Stimulated activated CD8-positive, alpha-beta memory T cell treated with anti-CD3 and anti-CD28 coated beads, Interleukin-15, amount 100 ng/mL, for 24 hours (primary cell): ENCODE data around the gene MARCHF10.
"Not testable (repeated sequence)": the region's sequence is repeated elsewhere in the genome, so short reads cannot be mapped to it uniquely, and the experiment has no call there.

Experiments used
- DNase-seq: peaks from one replicate; pipeline ENCODE4 v3.0.0-alpha.2; 2020; ENCODE audit warnings: low read depth

MARCHF10 gene

DNA sequence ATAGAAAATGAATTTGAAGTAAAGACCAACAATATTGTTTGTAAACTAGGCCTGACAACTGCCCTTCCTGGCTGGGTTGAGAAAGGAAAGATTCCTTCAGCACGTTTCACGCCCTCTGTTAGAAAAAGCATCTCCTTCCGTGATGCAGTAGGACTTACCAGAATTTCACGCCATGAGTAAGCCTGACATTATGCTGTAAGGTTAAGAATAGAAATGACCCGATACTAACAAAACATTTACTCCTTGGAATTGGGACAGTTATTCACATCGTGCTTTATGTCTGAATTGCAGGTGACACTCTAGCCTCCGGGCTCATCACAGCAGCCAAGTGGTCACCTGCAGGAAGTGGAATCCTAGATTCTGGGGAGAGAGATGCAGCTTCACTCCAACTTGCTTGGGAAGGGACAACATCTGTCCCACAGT lies 17.5 kb downstream of the MARCHF10 start:
- no peak for DNase-seq

DNA sequence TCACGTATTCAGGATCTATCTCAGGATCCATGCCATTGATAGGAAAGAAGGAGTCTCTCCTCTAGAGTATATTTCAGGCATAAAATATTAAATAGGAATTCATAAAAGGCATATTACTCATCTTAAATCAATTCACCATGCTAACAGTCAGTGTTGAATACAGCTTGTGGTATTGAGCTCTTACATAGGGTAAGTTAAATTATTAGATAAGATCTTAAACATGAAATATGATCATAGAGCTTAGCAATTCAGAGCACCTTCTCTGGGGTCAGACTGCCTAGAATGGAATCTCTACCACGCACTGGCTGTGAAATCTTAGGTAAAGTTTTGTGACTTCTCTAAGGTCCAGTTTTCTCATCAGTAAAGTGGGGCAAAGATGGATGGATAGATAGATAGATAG lies 20.7 kb downstream of the MARCHF10 start:
- no peak for DNase-seq

DNA sequence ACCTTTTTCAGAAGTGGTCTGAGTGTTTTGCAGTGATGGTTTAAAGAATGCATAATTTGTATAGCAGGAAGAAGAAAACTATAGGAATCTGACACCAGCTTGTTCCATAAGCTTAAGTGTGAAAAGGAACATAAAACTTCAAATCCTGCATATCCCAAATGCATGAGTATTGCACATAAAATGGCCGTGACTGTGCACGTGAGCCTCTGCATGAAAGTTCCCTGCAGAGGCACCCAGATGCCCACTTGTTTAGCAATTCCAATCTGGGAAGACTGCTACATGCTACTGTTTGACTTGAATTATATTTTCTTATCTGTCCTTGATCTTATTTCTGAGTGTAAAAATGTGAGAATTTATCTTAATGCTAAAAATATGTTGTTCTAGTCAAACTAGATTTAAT lies 21.5 kb downstream of the MARCHF10 start:
- DNase-seq = no peak

DNA sequence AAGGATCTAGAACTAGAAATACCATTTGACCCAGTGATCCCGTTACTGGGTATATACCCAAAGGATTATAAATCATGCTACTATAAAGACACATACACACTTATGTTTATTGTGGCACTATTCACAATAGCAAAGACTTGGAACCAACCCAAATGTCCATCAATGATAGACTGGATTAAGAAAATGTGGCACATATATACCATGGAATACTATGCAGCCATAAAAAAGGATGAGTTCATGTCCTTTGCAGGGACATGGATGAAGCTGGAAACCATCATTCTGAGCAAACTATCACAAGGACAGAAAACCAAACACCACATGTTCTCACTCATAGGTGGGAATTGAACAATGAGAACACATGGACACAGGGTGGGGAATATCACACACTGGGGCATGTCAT lies 22.1 kb downstream of the MARCHF10 start:
- not testable (repeated sequence) for DNase-seq

DNA sequence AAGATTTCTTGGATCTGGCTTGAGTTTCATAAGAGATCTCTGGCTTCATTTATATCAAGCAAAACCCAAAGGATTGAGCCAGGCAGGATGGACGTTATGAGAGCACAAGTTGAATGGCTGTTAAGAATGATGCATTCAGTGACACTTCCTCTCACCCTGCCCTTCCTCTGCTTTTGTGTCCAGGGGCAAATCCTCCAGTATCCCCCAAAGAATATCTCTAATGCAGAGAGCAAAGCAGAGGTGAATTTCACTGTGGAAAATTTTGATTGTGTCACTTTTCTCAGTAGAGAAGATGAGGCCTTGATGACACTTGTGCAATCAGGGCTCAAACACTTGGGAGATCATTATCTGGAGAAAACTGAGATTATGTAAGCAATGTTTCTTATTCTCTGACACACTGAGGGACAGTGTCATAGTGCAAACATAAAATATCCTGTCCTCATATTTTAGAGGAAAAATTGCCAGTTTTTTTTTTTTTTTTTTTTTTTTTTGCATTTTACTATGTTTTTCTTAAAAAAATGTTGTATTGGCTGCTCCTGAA lies 25.3 kb downstream of the MARCHF10 start:
- no peak for DNase-seq

DNA sequence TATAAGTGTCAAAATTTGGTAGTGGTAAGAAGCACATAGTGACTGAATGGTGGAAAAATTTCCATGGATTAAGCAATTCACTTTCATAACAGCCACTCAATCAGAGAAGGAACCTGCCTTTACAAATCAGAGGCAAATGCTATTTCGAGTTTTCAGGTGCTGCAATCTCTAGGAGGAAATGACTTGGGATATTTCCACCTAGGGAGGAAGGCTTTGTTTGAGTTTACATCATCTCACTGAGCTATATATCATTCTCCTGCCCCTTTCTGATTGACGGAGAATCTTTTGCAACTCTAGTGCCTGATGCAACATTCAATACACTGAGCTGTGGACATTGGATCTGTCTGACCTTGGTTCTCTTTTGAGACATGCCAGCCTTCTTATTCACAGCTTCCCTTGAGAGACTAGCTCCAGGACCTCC lies 26.3 kb downstream of the MARCHF10 start:
- no peak for DNase-seq

DNA sequence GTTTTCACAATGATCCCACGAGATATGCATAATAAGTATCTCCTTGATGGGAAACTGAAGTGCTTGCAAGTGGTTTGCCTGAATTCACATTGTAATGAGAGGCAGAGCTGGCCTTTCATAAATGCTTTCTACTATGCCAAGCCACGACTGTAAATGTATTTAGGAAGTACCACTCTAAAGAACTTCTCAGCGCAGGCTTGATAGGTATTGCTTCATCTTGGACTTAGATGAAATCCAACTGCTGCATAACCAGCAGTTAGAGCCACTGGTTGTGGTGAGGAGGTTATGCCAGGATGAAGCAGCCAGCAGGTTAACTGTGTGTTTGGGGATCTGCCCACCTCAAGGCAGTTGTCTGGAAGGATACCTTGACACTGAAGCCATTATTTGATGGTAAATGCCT lies 26.8 kb downstream of the MARCHF10 start:
- DNase-seq = no peak

DNA sequence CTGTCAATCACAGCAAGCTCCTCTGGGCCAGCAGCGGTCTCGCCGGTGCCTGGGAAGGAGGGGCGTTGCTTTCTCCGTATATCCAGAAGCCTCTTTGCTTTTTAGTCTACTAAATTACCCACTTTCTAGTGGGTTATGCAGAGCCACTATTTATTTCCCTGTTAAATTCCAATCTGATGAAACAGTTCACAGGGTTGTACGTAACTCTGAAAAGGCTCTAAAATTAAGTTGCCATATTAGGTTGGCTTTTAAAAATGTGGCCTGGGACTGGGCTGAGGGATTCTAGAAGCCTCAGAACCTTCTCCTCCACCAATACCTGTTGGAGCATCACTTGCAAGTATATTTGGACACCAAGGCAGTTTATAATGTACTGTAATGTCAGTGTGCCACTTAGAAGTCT lies 27.2 kb downstream of the MARCHF10 start:
- DNase-seq = no peak

DNA sequence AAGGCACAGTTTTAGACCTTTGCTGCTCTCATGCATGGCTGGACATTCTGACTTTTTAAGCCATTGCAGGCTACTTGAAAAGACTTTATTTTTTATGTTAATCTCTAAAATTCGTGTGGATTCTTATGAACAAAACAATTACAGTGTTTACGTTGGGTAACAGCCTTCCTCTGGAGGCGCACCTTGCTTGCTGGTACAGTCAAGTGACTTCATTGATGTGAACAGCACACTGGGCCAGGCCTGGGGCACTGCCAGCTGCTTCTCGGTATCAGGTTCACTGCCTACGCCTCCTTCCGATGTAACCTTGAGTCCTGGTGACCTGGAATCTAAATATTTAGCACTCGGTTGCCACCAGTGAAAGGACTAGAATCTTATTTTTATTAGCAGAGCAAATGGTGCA lies 27.8 kb downstream of the MARCHF10 start:
- DNase-seq = no peak

DNA sequence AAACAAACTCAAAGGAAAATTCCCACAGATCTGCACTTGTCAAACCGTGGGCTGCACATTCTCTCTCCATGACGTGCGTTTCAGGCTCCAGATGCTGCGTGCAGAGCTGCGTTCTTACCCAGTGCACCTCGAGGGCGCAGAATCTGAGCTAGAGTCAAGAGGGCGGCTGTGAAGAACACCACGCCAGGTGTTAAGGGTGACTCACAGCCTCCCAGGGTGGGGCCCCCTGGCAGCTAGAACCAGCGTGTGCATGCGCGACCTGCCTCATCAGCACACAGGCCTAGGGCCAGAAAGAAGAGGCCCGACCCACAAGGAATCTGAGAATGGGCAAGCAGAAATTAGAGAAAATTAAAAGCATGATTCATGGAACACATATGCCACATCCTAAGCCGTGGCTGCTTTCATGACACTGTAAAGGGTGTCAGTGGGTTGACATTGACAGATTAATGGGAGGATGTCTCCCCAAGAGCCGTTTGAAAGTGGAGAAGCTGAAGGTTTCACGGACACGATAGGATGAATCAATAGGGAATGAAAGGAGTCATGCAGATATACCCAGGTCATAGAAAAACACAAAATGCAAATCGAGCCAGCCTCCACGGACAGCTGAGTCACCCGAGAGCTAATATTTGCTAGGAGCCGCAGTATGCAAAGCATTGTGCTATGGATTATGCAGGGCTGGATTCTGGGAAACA lies 29.0 kb downstream of the MARCHF10 start:
- DNase-seq = no peak

DNA sequence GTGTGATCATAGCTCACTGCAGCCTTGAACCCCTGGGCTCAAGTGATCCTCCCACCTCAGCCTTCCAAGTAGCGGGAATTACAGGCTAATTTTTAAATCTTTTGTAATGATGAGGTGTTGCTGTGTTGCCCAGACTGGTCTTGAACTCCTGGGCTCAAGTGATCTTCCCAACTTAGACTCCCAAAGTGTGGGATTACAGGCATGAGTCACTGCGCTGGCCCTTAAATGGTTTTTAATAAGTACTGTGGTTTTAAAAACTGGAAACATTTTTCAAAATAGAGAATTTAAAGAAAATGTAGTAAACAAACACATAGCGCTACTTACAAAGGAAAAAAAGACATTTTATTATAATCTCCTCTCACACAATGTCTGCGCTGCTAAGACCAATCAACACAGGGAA lies 32.2 kb downstream of the MARCHF10 start:
- no peak for DNase-seq

DNA sequence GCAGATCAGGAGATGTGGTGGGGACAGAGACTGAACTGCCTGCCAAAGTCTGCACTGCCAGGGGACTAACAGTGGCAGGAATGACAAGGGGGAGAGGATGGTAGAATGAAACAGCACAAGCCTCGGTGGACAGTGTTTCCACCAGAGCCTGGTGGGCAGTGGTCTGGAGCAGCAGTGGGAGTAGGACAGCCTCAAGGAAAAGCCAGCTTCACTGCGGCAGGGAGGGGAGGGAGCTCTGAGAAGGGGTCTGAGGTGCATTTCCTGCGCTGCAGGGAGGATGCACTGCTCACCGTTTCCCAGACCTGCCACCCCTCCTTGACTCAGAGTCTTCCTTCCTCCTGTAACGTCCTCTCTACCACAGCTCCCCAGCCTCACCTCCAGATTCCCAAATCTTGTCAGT lies 33.8 kb downstream of the MARCHF10 start:
- DNase-seq = no peak

DNA sequence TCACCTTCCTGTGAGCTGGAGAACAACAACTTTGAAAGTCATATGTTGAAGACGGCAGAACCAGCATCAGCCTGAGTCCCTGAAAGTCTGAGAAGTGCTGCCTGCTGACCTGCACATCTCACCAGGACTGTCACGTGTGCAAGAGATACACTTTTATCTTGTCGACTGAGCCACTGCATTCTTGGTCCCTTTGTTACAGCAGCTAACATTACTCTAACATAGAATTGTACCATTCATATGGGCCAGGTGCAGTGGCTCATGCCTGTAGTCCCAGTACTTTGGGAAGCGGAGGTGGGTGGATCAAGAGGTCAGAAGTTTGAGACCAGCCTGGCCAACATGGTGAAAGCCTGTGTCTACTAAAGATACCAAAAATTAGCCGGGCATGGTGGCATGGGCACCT lies 40.1 kb downstream of the MARCHF10 start:
- DNase-seq = no peak

DNA sequence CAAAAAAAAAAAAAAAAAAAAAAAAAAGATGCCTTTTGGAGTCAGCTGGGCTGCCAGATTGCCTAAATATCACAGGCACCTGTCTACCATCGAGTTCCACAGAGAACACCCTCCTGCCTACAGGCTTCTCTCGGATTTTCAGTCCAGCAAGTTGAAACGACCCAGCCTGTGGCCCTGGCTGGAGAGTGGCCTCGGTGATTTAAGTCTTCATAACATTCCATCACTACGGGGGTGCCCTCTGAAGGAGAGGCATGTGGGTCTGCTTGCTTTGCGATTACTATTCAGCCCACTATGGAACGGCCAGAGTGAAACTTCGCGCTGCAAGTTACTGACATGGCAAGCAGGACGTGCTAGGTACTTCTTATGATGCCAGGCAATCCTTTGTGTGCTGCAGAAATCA lies 42.8 kb downstream of the MARCHF10 start:
- DNase-seq = no peak

DNA sequence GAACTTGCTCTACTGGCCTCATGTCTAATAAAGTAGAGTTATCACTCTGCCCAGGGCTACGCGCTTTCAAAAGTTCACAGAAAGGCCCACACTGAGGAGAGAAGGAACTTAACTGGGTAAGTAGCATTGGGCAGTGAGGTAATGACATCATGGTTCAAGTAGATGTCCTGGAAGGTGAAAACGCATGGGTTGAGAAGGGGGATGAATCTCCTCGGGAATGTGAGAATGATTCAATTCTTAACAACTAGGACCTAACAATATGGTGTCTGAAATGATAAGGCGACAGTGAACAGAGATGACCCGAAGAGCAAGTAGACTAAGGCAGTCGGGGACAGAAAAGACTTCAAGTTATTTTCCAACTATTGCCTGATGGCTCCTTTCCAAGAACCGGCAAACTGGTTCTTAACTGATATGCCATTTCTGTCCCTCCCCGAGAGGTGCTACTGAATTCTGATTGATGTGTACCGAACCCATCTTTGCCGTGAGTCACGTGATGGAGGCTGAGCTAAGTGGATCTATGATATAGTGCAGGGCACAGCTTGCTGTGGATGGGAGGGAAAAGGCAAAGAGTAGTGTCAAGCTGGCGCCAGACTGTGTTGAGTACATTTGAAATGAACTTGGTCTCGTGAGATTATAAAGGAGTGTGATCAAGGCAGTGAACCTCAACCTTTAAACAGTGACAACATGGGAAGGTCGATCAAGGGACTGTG lies 44.1 kb downstream of the MARCHF10 start:
- DNase-seq = no peak

DNA sequence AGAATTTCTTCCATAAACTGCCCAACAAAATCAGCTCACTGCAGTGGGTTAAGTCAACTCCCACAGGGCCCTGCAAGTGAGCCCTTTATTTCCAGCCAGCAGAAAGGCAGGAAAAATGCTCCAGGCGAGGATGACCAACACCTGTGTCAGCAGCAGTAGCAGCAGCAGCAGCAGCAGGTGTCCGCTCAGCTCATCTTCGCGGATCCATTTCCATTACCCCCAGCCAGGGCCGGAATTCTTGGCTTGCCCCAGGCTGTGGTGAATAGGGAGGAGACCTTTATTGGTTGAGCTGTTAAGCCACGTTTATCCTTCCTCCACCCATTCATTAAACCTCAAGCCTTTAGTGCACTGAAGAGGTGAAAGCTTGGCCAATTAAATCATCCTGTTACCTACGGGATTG lies 46.2 kb downstream of the MARCHF10 start:
- no peak for DNase-seq

DNA sequence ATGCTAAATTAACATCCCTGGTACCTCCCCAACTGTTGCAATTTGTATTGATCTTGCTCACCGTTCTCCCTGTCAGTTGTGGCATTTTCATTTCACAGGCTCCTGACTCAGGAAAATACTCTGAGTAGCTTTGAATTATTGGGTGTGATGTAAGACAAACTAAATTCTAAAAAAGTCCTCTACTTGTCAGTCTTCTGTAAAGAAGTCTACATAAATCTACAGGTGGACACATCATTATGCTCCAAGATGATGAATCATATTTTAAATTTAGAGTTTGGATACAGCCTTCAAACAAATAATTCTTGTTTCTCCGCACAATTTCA lies 47.2 kb downstream of the MARCHF10 start:
- no peak for DNase-seq

DNA sequence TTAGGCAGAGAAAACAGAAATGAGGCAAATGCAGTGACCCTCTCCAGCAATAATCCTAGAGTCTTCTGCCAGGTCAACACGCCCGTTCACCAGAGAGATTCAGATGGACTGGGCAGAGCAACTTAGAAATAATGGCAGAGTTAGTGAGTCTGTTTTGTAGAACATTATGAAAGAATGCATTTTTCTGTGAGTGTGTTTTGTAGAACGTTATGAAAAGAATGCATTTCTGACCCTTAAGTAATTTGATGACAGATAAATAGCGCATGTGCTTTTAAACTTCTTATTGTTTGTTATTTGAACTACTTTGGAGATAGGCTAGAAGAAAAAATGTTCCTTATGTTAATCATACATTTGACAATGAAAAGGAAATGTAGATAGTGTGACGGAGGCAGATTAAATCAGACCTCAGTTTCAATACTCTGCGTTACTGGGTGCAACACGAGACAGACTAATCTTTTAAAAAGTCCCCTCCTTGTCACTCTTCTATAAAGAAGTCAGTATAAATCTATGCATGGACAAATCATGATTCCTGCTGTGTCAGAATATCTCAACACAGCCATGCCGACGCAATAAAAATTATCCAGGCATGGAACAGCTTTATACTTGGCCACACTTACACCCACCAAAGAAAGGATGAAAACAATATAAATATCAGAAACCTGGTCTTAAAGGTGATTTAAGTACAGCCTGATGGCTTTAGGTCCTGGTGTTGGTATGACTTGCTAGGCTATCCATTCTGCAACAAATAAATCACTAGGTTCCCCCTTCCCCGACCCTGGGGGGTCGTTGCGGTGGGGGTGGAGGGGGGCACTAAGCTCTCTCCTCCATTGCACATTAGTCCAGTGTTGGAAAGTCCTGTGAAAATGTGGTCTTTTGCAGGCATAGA lies 47.8 kb downstream of the MARCHF10 start:
- no peak for DNase-seq

DNA sequence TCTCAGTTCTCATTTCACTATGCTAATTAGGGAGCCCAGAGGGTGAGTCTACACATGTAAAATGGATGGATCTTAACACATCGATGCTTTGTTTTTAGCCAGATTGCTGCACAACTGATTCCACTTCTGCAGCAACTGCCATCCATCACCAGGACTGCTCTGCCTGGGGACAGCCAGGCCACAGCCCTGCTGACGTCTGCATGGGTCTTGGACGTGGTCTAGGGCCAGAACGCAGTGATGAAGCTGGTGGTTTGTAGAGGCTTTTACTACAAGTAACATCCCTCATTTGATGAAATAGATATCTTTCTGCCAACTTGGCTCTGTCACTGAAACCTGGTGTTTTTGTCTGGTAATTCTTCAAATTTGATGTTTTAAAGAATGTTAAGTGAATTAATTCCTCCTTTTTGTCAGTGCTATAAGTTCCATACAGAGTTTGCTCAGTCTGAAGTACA lies 50.6 kb downstream of the MARCHF10 start:
- no peak for DNase-seq

DNA sequence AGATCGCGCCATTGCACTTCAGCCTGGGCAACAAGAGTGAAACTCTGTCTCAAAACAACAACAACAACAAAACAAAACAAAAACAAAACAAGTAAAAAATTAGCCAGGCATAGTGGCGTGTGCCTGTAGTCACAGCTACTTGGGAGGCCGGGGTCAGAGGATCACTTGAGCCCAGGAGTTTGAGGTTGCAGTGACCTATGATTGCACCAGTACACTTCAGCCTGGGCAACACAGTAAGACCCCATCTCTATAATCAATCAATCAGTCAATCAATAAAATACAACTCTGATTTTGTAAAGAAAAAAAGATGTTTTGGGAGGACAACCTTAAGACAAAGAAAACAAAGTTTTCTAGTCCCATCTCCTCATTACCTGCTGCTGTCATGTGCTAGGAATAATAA lies 51.9 kb downstream of the MARCHF10 start:
- no peak for DNase-seq

DNA sequence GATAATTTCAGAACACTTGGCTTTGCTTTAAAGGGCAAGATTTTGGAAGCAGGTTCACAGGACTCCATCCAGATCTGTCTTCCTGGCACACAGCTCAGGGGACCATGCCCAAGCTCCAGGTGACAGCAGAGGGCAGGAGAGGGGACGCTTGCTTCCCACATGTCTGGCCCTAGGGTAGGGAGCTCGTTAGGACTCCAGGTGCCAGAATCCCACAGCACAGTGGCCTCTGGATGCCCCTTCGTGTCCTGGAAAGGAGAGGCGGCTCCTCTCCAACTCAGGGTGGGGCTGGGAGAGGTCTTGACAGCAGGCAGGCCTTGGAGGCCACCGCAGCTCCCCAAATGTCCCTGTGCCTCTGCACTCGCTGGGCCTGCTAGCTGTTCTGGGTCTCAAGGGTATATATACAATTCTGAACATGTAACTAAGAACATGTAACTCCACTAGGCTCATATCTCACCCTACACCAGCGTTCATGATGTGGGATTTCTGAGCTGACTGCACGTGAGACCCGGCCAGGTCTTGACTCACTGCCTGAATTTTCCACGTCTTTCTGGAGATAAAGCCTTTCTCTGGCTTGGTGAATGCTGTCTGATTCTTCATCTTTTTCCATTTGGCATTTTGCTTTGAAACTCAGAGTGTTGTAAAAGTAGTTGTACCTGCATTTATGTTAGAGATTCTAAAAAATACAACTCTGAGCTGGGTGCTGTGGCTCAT lies 52.8 kb downstream of the MARCHF10 start:
- DNase-seq = no peak

DNA sequence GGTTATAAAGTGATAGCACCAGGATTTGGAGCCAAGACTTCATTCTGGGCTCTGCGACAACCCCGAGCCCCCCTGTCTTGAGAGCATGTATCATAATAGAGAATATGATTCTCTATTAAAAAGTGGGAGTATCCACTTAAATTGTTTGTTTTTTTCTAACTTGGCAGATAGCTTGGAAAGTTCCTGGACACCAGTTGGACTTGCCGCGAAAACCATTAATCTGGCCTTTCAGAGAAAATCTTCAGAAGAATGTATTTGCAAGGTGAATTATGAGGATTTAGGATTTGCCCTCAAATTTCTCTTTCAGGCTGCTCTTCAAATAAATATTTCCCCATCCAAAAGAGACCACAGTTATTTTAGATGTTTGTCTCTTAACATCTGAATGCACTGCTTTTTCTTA lies 53.5 kb downstream of the MARCHF10 start:
- no peak for DNase-seq
